IMR-90 (cell line): ENCODE measurements around the gene PSMG3. TPM values are rescaled to one million over a fixed set of nuclear protein-coding genes. Genes with fewer than 3 reads are reported as not detected.

Experiments used
- ATAC-seq: fragments of 200-7000 bp; cut with Tn5 transposase; 2 replicates; pipeline ENCODE4 v1.9.1; 2020; ENCODE audit warnings: low read depth, mild to moderate bottlenecking, moderate library complexity
- BruUV-seq: library from RNA; stranded (reverse); fragments of 400-500 nt; replicated peaks from 2 replicates; lab custom pipeline; 2021; lab: Mats Ljungman, UMichigan
- CTCF ChIA-PET: fragments of 300-600 bp; formaldehyde crosslinking; extraction: SDS; loops from one replicate; lab custom pipeline; 2021; ENCODE audit warnings: antibody characterized with exemption; lab: Yijun Ruan, JAX
- POLR2A ChIA-PET: fragments of 300-600 bp; sonication (Branson Sonifier 250); formaldehyde crosslinking; loops from one replicate; lab custom pipeline; 2022; ENCODE audit warnings: antibody characterized with exemption; ENCODE audit not compliant: unreplicated experiment; lab: Charles Lee
- DNase-seq: peaks from one replicate; pipeline ENCODE4 v3.0.0; 2013
- H2AFZ ChIP-seq: replicated peaks from 2 replicates; pipeline ENCODE3; 2013; ENCODE audit warnings: low read length, mild to moderate bottlenecking; ENCODE audit not compliant: poor library complexity
- H2AK5ac ChIP-seq: 2 replicates; pipeline ENCODE4 v1.6.1; 2013; ENCODE audit warnings: low read depth, low read length, inconsistent platforms
- H2AK9ac ChIP-seq: replicated peaks from 2 replicates; pipeline ENCODE3; 2013; ENCODE audit warnings: mild to moderate bottlenecking, low read depth, low read length, moderate library complexity; ENCODE audit not compliant: poor library complexity
- H2BK120ac ChIP-seq: 2 replicates; pipeline ENCODE4 v1.6.1; 2013; ENCODE audit warnings: low read depth, low read length, inconsistent platforms
- H2BK15ac ChIP-seq: 3 replicates; pipeline ENCODE4 v1.6.1; 2013; ENCODE audit warnings: low read depth, low read length, inconsistent platforms
- H2BK20ac ChIP-seq: 2 replicates; pipeline ENCODE4 v1.6.1; 2013; ENCODE audit warnings: low read depth, mild to moderate bottlenecking, inconsistent platforms, low read length, moderate library complexity
- H2BK5ac ChIP-seq: 2 replicates; pipeline ENCODE4 v1.6.1; 2013; ENCODE audit warnings: mild to moderate bottlenecking, low read depth, low read length, inconsistent platforms; ENCODE audit not compliant: poor library complexity, severe bottlenecking
- H3K14ac ChIP-seq: replicated peaks from 2 replicates; pipeline ENCODE4 v1.6.1; 2013; ENCODE audit warnings: low read depth, low read length, inconsistent platforms
- H3K18ac ChIP-seq: 2 replicates; pipeline ENCODE4 v1.6.1; 2013; ENCODE audit warnings: low read depth, low read length, control low read depth
- H3K23ac ChIP-seq: 2 replicates; pipeline ENCODE4 v1.6.1; 2013; ENCODE audit warnings: low read depth, low read length, inconsistent platforms
- H3K27ac ChIP-seq: 2 replicates; pipeline ENCODE4 v1.5.1; 2013; ENCODE audit warnings: mild to moderate bottlenecking, control low read depth, low read length; ENCODE audit not compliant: insufficient read depth
- H3K27me3 ChIP-seq: 2 replicates; pipeline ENCODE4 v1.6.1; 2013; ENCODE audit warnings: low read length; ENCODE audit not compliant: control insufficient read depth, insufficient read depth
- H3K36me3 ChIP-seq: 2 replicates; pipeline ENCODE4 v1.6.1; 2013; ENCODE audit warnings: low read length, mixed read lengths; ENCODE audit not compliant: control insufficient read depth, insufficient read depth
- H3K4ac ChIP-seq: 2 replicates; pipeline ENCODE4 v1.6.1; 2013; ENCODE audit warnings: low read depth, low read length, inconsistent platforms
- H3K4me1 ChIP-seq: 2 replicates; pipeline ENCODE4 v1.6.1; 2013; ENCODE audit warnings: low read length, mixed read lengths; ENCODE audit not compliant: control insufficient read depth, insufficient read depth
- H3K4me2 ChIP-seq: 2 replicates; pipeline ENCODE4 v1.6.1; 2013; ENCODE audit warnings: low read depth, mild to moderate bottlenecking, control low read depth, low read length, moderate library complexity
- H3K4me3 ChIP-seq: 2 replicates; pipeline ENCODE4 v1.5.1; 2013; ENCODE audit warnings: low read depth, mild to moderate bottlenecking, control low read depth, low read length, moderate library complexity; ENCODE audit not compliant: insufficient read depth
- H3K56ac ChIP-seq: 2 replicates; pipeline ENCODE4 v1.6.1; 2013; ENCODE audit warnings: low read length, inconsistent platforms; ENCODE audit not compliant: insufficient read depth; ENCODE audit errors: extremely low read depth
- H3K79me1 ChIP-seq, 2 experiments: 2 replicates each; pipeline ENCODE4 v1.6.1; 2013; ENCODE audit warnings: low read length in 2 of 2, inconsistent platforms in 1 of 2, low read depth in 1 of 2
- H3K9ac ChIP-seq: 2 replicates; pipeline ENCODE4 v1.6.1; 2013; ENCODE audit warnings: low read depth, low read length, control low read depth
- H3K9me1 ChIP-seq: 2 replicates; pipeline ENCODE4 v1.6.1; 2013; ENCODE audit warnings: low read length, inconsistent platforms; ENCODE audit not compliant: insufficient read depth
- H3K9me3 ChIP-seq: 2 replicates; pipeline ENCODE4 v1.6.1; 2013; ENCODE audit warnings: low read length; ENCODE audit not compliant: control insufficient read depth, insufficient read depth
- H4K20me1 ChIP-seq: 2 replicates; pipeline ENCODE4 v1.6.1; 2013; ENCODE audit warnings: low read length, inconsistent platforms; ENCODE audit not compliant: insufficient read depth
- H4K5ac ChIP-seq: 2 replicates; pipeline ENCODE4 v1.6.1; 2013; ENCODE audit warnings: mild to moderate bottlenecking, low read depth, low read length, control low read depth
- H4K8ac ChIP-seq, 2 experiments: 2 replicates each; pipeline ENCODE4 v1.6.1; 2013; ENCODE audit warnings: low read depth in 2 of 2, low read length in 2 of 2, control low read depth in 1 of 2, inconsistent platforms in 1 of 2
- H4K91ac ChIP-seq: 2 replicates; pipeline ENCODE4 v1.6.1; 2013; ENCODE audit warnings: low read depth, low read length, inconsistent platforms; ENCODE audit not compliant: insufficient read depth
- CEBPB ChIP-seq: IDR thresholded peaks from 2 replicates; pipeline ENCODE4 v1.6.1; 2012; ENCODE audit warnings: low read depth, low read length, improper control_type of control experiment
- CHD1 ChIP-seq: IDR thresholded peaks from 2 replicates; pipeline ENCODE4 v1.6.1; 2012; ENCODE audit warnings: low read depth, low read length, improper control_type of control experiment
- FOS ChIP-seq: fragments of 150-350 bp; IDR thresholded peaks from 2 replicates; pipeline ENCODE4 v1.6.1; 2016; ENCODE audit warnings: low read depth, low read length
- MAFK ChIP-seq: IDR thresholded peaks from 2 replicates; pipeline ENCODE4 v1.6.1; 2012; ENCODE audit warnings: low read depth, low read length, improper control_type of control experiment
- MAZ ChIP-seq: IDR thresholded peaks from 2 replicates; pipeline ENCODE4 v1.6.1; 2012; ENCODE audit warnings: low read depth, mild to moderate bottlenecking, low read length, improper control_type of control experiment, moderate library complexity, borderline replicate concordance
- MXI1 ChIP-seq: IDR thresholded peaks from 2 replicates; pipeline ENCODE4 v1.6.1; 2012; ENCODE audit warnings: low read depth, mild to moderate bottlenecking, low read length, moderate library complexity, borderline replicate concordance
- NFE2L2 ChIP-seq: fragments of 150-350 bp; IDR thresholded peaks from 2 replicates; pipeline ENCODE4 v1.6.1; 2016; ENCODE audit warnings: low read depth, mild to moderate bottlenecking, low read length
- POLR2A ChIP-seq: IDR thresholded peaks from 2 replicates; pipeline ENCODE4 v1.6.1; 2012; ENCODE audit warnings: mild to moderate bottlenecking, low read depth, low read length
- RAD21 ChIP-seq: IDR thresholded peaks from 2 replicates; pipeline ENCODE4 v1.6.1; 2012; ENCODE audit warnings: low read length, improper control_type of control experiment
- RFX5 ChIP-seq: IDR thresholded peaks from 2 replicates; pipeline ENCODE4 v1.8.0; 2012; ENCODE audit warnings: low read depth, mild to moderate bottlenecking, low read length, moderate library complexity
- SMC3 ChIP-seq: fragments of 150-350 bp; IDR thresholded peaks from 2 replicates; pipeline ENCODE4 v1.6.1; 2016; ENCODE audit warnings: low read depth, mild to moderate bottlenecking, antibody characterized with exemption, low read length, moderate library complexity
- WGBS, 2 experiments: methylation state at CpG; one replicate each; pipeline versions ENCODE4 v1.1.5 to v1.1.7; 2013; ENCODE audit warnings: missing lambda C conversion rate in 2 of 2; ENCODE audit not compliant: insufficient read length in 1 of 2; ENCODE audit errors: extremely low coverage in 2 of 2; 5-methylcytosine and 5-hydroxymethylcytosine counted together
- dilution Hi-C: fragments of 300-500 bp; cut with HindIII; formaldehyde crosslinking; loops from one replicate; pipeline ENCODE4 v1.14.3; 2018; ENCODE audit warnings: low sequenced_read_pairs; ENCODE audit not compliant: unreplicated experiment
- in situ Hi-C: fragments of 300-500 bp; cut with MboI; formaldehyde crosslinking; loops from 3 replicates; pipeline ENCODE4 v1.14.3; 2019; ENCODE audit warnings: low sequenced_read_pairs, inconsistent platforms, mixed read lengths
- intact Hi-C: fragments of 100-400 bp; cut with micrococcal nuclease; formaldehyde crosslinking; loops from 2 replicates; pipeline ENCODE4 v1.10.0; 2022
- polyA plus RNA-seq, 3 experiments: library from polyadenylated mRNA; depleted of rRNA; stranded (reverse); fragments of >200 nt; gene quantifications; 2 replicates each; pipeline ENCODE4 v1.2.3, GENCODE V29; 2012; ENCODE audit warnings: low replicate concordance in 1 of 3
- total RNA-seq: library from RNA; depleted of rRNA; stranded (reverse); fragments of >200 nt; gene quantifications from 2 replicates; pipeline ENCODE4 v1.2.3, GENCODE V29; 2012
- TF ChIP-seq, protein P1 (sequence below): fragments of 150-350 bp; IDR thresholded peaks from 2 replicates; pipeline ENCODE4 v1.6.1; 2017; ENCODE audit warnings: mild to moderate bottlenecking, antibody characterized with exemption, low read length, low read depth
- TF ChIP-seq, protein P2 (sequence below): conservative IDR thresholded peaks from 2 replicates; pipeline ENCODE4 v1.5.1; 2012; ENCODE audit warnings: mild to moderate bottlenecking, low read depth, low read length, improper control_type of control experiment
- TF ChIP-seq, protein P3 (sequence below): fragments of 150-350 bp; IDR thresholded peaks from 2 replicates; pipeline ENCODE4 v1.6.1; 2016; ENCODE audit warnings: low read depth, mild to moderate bottlenecking, low read length, moderate library complexity, borderline replicate concordance

Gene PSMG3
- total and polyA plus RNA-seq, 2 of the 4 experiments (the other 2 are of a cell fraction), result 37.3 to 54.1 TPM

DNA sequence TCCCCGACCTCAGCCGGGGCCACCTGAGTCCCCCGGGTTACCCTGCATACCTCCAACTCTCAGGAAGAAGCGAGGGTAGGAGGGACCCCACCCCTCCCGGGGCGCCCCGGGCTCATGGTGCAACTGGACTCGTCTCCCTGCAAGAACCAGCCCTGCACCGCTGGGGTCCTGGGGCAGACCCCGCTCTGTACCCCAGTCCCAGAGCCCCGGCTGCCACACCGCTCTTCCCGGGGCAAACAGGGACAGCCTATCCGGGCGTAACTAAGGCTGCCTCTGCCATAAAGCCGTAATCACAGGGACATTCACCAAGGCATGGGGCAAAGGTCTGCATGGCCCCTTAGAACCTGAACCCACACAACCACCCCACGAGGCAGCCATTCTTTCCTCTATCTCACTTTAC lies 46.0 kb downstream of the PSMG3 start:
- Histone ChIP-seq H3K9me3 (peaks cover 6% of the 10 kb centered on the region), H2BK20ac (no peak overlapping the region), H2BK15ac (no peak overlapping the region), H4K8ac (no peak overlapping the region), H3K14ac (no peak overlapping the region), H3K36me3 (no peaks in the 10 kb centered on the region), H3K4me1 (peaks cover 10% of the 10 kb centered on the region), H3K23ac (no peak overlapping the region), H3K9ac (no peak overlapping the region), H2BK5ac (no peak overlapping the region), H2AK5ac (peak overlapping the region; percentile 28; the same call in 1 of the 2 replicates), H3K27ac (no peak overlapping the region), H3K56ac (no peak overlapping the region), H3K4me2 (no peak overlapping the region), H4K91ac (no peak overlapping the region), H3K18ac (no peak overlapping the region), H2BK120ac (no peak overlapping the region), H3K9me1 (no peaks in the 10 kb centered on the region), H2AK9ac (no peak overlapping the region), H2AFZ (no peak overlapping the region), H3K4me3 (no peak overlapping the region), H3K79me1 (no peaks in the 10 kb centered on the region), H3K4ac (no peak overlapping the region), H4K5ac (no peak overlapping the region), H4K20me1 (no peaks in the 10 kb centered on the region), H3K27me3 (no peaks in the 10 kb centered on the region; the same call in 1 of the 2 replicates)
- BruUV-seq, result no TSS peak
- 68% methylated on average over 8 of the region's 17 CpGs; no CpG with 5 or more reads in 1 of the 2 experiments for WGBS, 2 experiments
- DNase-seq (no peak), ATAC-seq (no peak)
- dilution Hi-C loops, result no loop called here
- POLR2A ChIA-PET, result no interaction called here
- CTCF ChIA-PET, result no interaction called here
- intact Hi-C loops, result no loop called here
- in situ Hi-C loops, result no loop called here
- no peak for TF ChIP-seq RFX5
- TF ChIP-seq, protein P1, sequence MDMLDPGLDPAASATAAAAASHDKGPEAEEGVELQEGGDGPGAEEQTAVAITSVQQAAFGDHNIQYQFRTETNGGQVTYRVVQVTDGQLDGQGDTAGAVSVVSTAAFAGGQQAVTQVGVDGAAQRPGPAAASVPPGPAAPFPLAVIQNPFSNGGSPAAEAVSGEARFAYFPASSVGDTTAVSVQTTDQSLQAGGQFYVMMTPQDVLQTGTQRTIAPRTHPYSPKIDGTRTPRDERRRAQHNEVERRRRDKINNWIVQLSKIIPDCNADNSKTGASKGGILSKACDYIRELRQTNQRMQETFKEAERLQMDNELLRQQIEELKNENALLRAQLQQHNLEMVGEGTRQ, result no peak
- TF ChIP-seq MAFK, result no peak
- TF ChIP-seq, protein P2, sequence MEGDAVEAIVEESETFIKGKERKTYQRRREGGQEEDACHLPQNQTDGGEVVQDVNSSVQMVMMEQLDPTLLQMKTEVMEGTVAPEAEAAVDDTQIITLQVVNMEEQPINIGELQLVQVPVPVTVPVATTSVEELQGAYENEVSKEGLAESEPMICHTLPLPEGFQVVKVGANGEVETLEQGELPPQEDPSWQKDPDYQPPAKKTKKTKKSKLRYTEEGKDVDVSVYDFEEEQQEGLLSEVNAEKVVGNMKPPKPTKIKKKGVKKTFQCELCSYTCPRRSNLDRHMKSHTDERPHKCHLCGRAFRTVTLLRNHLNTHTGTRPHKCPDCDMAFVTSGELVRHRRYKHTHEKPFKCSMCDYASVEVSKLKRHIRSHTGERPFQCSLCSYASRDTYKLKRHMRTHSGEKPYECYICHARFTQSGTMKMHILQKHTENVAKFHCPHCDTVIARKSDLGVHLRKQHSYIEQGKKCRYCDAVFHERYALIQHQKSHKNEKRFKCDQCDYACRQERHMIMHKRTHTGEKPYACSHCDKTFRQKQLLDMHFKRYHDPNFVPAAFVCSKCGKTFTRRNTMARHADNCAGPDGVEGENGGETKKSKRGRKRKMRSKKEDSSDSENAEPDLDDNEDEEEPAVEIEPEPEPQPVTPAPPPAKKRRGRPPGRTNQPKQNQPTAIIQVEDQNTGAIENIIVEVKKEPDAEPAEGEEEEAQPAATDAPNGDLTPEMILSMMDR, result no peak
- no peak for TF ChIP-seq POLR2A
- TF ChIP-seq SMC3, result no peak
- TF ChIP-seq MAZ, result no peak
- TF ChIP-seq, protein P3, sequence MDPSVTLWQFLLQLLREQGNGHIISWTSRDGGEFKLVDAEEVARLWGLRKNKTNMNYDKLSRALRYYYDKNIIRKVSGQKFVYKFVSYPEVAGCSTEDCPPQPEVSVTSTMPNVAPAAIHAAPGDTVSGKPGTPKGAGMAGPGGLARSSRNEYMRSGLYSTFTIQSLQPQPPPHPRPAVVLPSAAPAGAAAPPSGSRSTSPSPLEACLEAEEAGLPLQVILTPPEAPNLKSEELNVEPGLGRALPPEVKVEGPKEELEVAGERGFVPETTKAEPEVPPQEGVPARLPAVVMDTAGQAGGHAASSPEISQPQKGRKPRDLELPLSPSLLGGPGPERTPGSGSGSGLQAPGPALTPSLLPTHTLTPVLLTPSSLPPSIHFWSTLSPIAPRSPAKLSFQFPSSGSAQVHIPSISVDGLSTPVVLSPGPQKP, result no peak
- no peak for TF ChIP-seq NFE2L2
- TF ChIP-seq CEBPB, result no peak
- no peak for TF ChIP-seq RAD21
- TF ChIP-seq CHD1, result no peak
- TF ChIP-seq FOS, result no peak
- TF ChIP-seq MXI1, result no peak
